Heart right ventricle (tissue), 16 donors: ENCODE measurements around the gene STRADA. TPM values are rescaled to one million over a fixed set of nuclear protein-coding genes. Genes with fewer than 3 reads are reported as not detected.

ENCODE experiments used
- ATAC-seq, 8 donors: fragments of 200-7000 bp; cut with Tn5 transposase; one replicate each; pipeline ENCODE4 v1.9.1; 2020; ENCODE audit warnings: mild to moderate bottlenecking in 8 of 8, moderate library complexity in 8 of 8, moderate number of reproducible peaks in 1 of 8
- DNase-seq, 2 donors: peaks; one replicate each; pipeline ENCODE4 v3.0.0-alpha.2; 2020
- H3K27ac ChIP-seq, 10 donors: fragments of 200-600 bp; sonication (generic) in 2 of 10; one replicate each; pipeline versions ENCODE4 v1.5.0 to v1.8.0; 2020 to 2022; ENCODE audit warnings: mild to moderate bottlenecking in 3 of 10
- H3K27me3 ChIP-seq, 7 donors: fragments of 200-600 bp; one replicate each; pipeline ENCODE4 v1.8.0; 2021 to 2022; ENCODE audit warnings: mild to moderate bottlenecking in 2 of 7
- H3K36me3 ChIP-seq, 9 donors: fragments of 200-600 bp; sonication (generic) in 1 of 9; one replicate each; pipeline versions ENCODE4 v1.5.0 to v1.8.0; 2020 to 2022; ENCODE audit warnings: mild to moderate bottlenecking in 2 of 9
- H3K4me1 ChIP-seq, 9 donors: fragments of 200-600 bp; sonication (generic) in 1 of 9; one replicate each; pipeline versions ENCODE4 v1.5.0 to v1.8.0; 2020 to 2022; ENCODE audit warnings: mild to moderate bottlenecking in 4 of 9
- H3K4me3 ChIP-seq, 10 donors: fragments of 200-600 bp; sonication (generic) in 2 of 10; one replicate each; pipeline versions ENCODE4 v1.5.0 to v1.8.0; 2020 to 2022; ENCODE audit warnings: mild to moderate bottlenecking in 7 of 10, moderate library complexity in 2 of 10
- H3K9me3 ChIP-seq, 11 donors: fragments of 200-600 bp in 10 of 11; sonication (generic) in 2 of 11; one replicate each; pipeline versions ENCODE4 v1.5.0 to v1.8.0; 2013 to 2022; ENCODE audit warnings: mild to moderate bottlenecking in 2 of 11, control low read depth in 1 of 11, moderate library complexity in 1 of 11
- CTCF ChIP-seq, 9 donors: fragments of 200-600 bp; sonication (generic) in 2 of 9; IDR thresholded peaks; one replicate each; pipeline versions ENCODE4 v1.5.0 to v1.8.0; 2021 to 2022; ENCODE audit warnings: antibody characterized with exemption in 9 of 9, mild to moderate bottlenecking in 5 of 9, moderate library complexity in 1 of 9
- WGBS, 2 donors: extraction: QIAGEN DNeasy Blood & Tissue Kit; methylation state at CpG; one replicate each; pipeline ENCODE4 v1.1.7; 2013; ENCODE audit warnings: inconsistent platforms in 1 of 2; 5-methylcytosine and 5-hydroxymethylcytosine counted together
- intact Hi-C, 10 donors: fragments of 100-400 bp; cut with DNase I; formaldehyde crosslinking; loops; one replicate each; pipeline versions ENCODE4 v1.11.1 to v1.14.2; 2022
- polyA plus RNA-seq, 2 donors: library from polyadenylated mRNA; stranded (reverse); fragments of 200-250 nt; gene quantifications; one replicate each; pipeline ENCODE4 v1.2.3, GENCODE V29; 2013
- total RNA-seq, 10 donors: library from RNA; stranded (reverse); fragmentation: NEBNext Ultra II Directional in 3 of 10; extraction: Animal tissue kit (Norgen Biotek cat#: 25700) in 3 of 10; gene quantifications; one replicate each; pipeline versions ENCODE4 v1.2.1 to v1.2.4, GENCODE V29; 2021 to 2023
- donor health status: Arrhythmogenic right ventricular cardiomyopathy.
- donor health status: ischemic (EF 13 %, LVEDD 7.1; RV severe dilation, severe dysfunction).
- donor health status: healthy with polysubstance abuse.
- donor health status: DM: no; HTN: yes; CAD: no.
- donor health status: DM: no; HTN: no; CAD: no.
- donor health status: ischemic (EF 25% LVEDD 6.9; RV normal size, moderate dysfunction).
- donor health status: ischemic (EF 25% LVEDD 5.7; RV mildly dilated, moderate dysfunction).
- donor health status: healthy.
- donor health status: DM: yes; HTN: yes; CAD: no.
- donor health status: Ischemic cardiomyopathy.
- donor health status: ischemic (EF 35%, LVEDD 5.7; RV mildly dilated, moderate dysfunction).
- donor health status: nonischemic (EF 11% LVEDD 7.7; RV severe dilation, severe dysfunction).
- donor health status: DM: yes; HTN: yes; CAD: no.
- donor health status: PGD.
- donor health status: ischemic (EF 29% LVEDD 5.4; RV normal size, mild dysfunction).
- donor health status: nonischemic (EF 23%, LVEDD 6.1; RV moderate dilation, normal function).

Gene STRADA
- total and polyA plus RNA-seq, 12 donors = 12.2 to 30.0 (median 17.7) TPM

GRCh38 chr17:63764716-63765115, 23.1 kb upstream of the STRADA start:
- DNase-seq (no peak), ATAC-seq (no peak)
- peaks cover 0 to 30% (median 13%) of the 10 kb centered on the region in 9 donors for H3K4me1 ChIP-seq
- no peaks in the 10 kb centered on the region for H3K9me3 ChIP-seq
- intact Hi-C loops = no loop called here
- H3K4me3 ChIP-seq = no peak overlapping the region
- H3K27me3 ChIP-seq = no peaks in the 10 kb centered on the region
- WGBS, 2 donors = 73 to 78% methylated on average over 4 of the region's 4 CpGs
- peaks cover 0 to 82% (median 30%) of the 10 kb centered on the region in 9 donors for H3K36me3 ChIP-seq
- H3K27ac ChIP-seq = no peak overlapping the region
- TF ChIP-seq CTCF (IDR thresholded peaks at IDR 0.05) = no peak

GRCh38 chr17:63762161-63763078, 20.8 kb upstream of the STRADA start:
- TF ChIP-seq CTCF (IDR thresholded peaks at IDR 0.05) = no peak
- Histone ChIP-seq H3K27ac (peak overlapping the region in 1 of 10 donors; percentile 59), H3K36me3 (peaks cover 0 to 89% (median 39%) of the 10 kb centered on the region in 9 donors), H3K9me3 (no peaks in the 10 kb centered on the region), H3K27me3 (no peaks in the 10 kb centered on the region), H3K4me3 (no peak overlapping the region), H3K4me1 (peaks cover 0 to 33% (median 3%) of the 10 kb centered on the region in 9 donors)
- intact Hi-C loops = no loop called here
- ATAC-seq (no peak), DNase-seq (no peak)
- WGBS, 2 donors = 80 to 85% methylated on average over 5 of the region's 5 CpGs

- Histone ChIP-seq H3K27ac (peak overlapping the region in 1 of 10 donors; percentile 15), H3K27me3 (no peaks in the 10 kb centered on the region), H3K9me3 (no peaks in the 10 kb centered on the region), H3K4me1 (peaks cover 0 to 29% (median 0%) of the 10 kb centered on the region in 9 donors), H3K36me3 (peaks cover 0 to 100% (median 47%) of the 10 kb centered on the region in 9 donors), H3K4me3 (no peak overlapping the region)
- WGBS, 2 donors = 85 to 93% methylated on average over 10 of the region's 10 CpGs
- intact Hi-C loops = no loop called here
- TF ChIP-seq CTCF (IDR thresholded peaks at IDR 0.05) = no peak
- peak in 1 of 8 donors; percentile 31 for ATAC-seq
- DNase-seq = no peak
These were observed 19.4 kb upstream of the STRADA start for GRCh38 chr17:63760771-63761539.

- 86 to 87% methylated on average over 2 of the region's 2 CpGs for WGBS, 2 donors
- DNase-seq (no peak), ATAC-seq (no peak)
- intact Hi-C loops = no loop called here
- Histone ChIP-seq H3K27ac (no peak overlapping the region), H3K4me3 (no peak overlapping the region), H3K27me3 (no peaks in the 10 kb centered on the region), H3K36me3 (peaks cover 0 to 100% (median 65%) of the 10 kb centered on the region in 9 donors), H3K9me3 (no peaks in the 10 kb centered on the region), H3K4me1 (peaks cover 0 to 32% (median 0%) of the 10 kb centered on the region in 9 donors)
- no peak for TF ChIP-seq CTCF (IDR thresholded peaks at IDR 0.05)
These were observed 16.8 kb upstream of the STRADA start for GRCh38 chr17:63758428-63758827.
